ENCODE measurements around the gene ATAD3C.

GRCh38 chr1:1442069-1442770 is 7.3 kb upstream of the ATAD3C start:
- no peak for TF ChIP-seq POLR2A (IDR thresholded peaks at IDR 0.05)
- no peak for TF ChIP-seq CTCF (IDR thresholded peaks at IDR 0.05 in 8 of 11, conservative IDR thresholded peaks at IDR 0.05 in 3 of 11)
- TF ChIP-seq POLR2AphosphoS5 (IDR thresholded peaks at IDR 0.05), result no peak

All from spleen (tissue), 7 donors.